NCI-H2171 treated with DMSO at 0.1 percent for 48 hours (cell line): Measurements from ENCODE around the gene RNF31.
A peak's percentile ranks its signal among the peaks of the same experiment; 100 is the strongest.

Source experiments
- DNase-seq: peaks from one replicate; lab custom pipeline; 2025; lab: John Stamatoyannopoulos, UW

RNF31 gene

GRCh38 chr14:24182110-24182882 lies 35.0 kb downstream of the RNF31 start:
- DNase-seq = no peak

GRCh38 chr14:24183014-24183481 lies 35.8 kb downstream of the RNF31 start:
- no peak for DNase-seq

GRCh38 chr14:24184104-24184970 lies 37.0 kb downstream of the RNF31 start:
- no peak for DNase-seq

GRCh38 chr14:24185026-24185425 lies 37.7 kb downstream of the RNF31 start:
- DNase-seq = no peak

GRCh38 chr14:24185741-24186140 lies 38.4 kb downstream of the RNF31 start:
- no peak for DNase-seq

- DNase-seq = no peak
These were observed 39.7 kb downstream of the RNF31 start for GRCh38 chr14:24186831-24187538.

GRCh38 chr14:24187539-24187915 lies 40.2 kb downstream of the RNF31 start:
- no peak for DNase-seq

GRCh38 chr14:24188251-24189058 lies 41.2 kb downstream of the RNF31 start, which contains the start of gene IPO4:
IPO4 (minus strand) TSS chr14:24188816; CDS start chr14:24188787, 29 bp downstream.
- DNase-seq = peak; percentile 98

- no peak for DNase-seq
These were observed 41.7 kb downstream of the RNF31 start for GRCh38 chr14:24189059-24189375.

- no peak for DNase-seq
These were observed 42.2 kb downstream of the RNF31 start for GRCh38 chr14:24189460-24189859.

- no peak for DNase-seq
These were observed 43.1 kb downstream of the RNF31 start for GRCh38 chr14:24190416-24190815.

- no peak for DNase-seq
These were observed 45.6 kb downstream of the RNF31 start for GRCh38 chr14:24192933-24193332.

- DNase-seq = no peak
These were observed 47.0 kb downstream of the RNF31 start for GRCh38 chr14:24194186-24194872.

GRCh38 chr14:24194873-24195185 lies 47.5 kb downstream of the RNF31 start:
- DNase-seq = no peak

GRCh38 chr14:24195186-24196070 lies 48.1 kb downstream of the RNF31 start, which contains the start of gene TM9SF1:
TM9SF1 (minus strand) TSS chr14:24195441; CDS start chr14:24195019, 422 bp downstream.
- peak; percentile 92 for DNase-seq

- no peak for DNase-seq
These were observed 49.1 kb downstream of the RNF31 start for GRCh38 chr14:24196071-24197055.

GRCh38 chr14:24197056-24197450 lies 49.8 kb downstream of the RNF31 start:
- no peak for DNase-seq

- no peak for DNase-seq
These were observed 51.7 kb downstream of the RNF31 start for GRCh38 chr14:24198814-24199524.
